ENCODE results near the gene HMGN5.
A peak's percentile ranks its signal among the peaks of the same experiment; 100 is the strongest.

HMGN5 gene

GRCh38 chrX:81201671-81202455 is at the start of gene HMGN5, which contains the start of gene SH3BGRL:
HMGN5 (minus strand) TSS chrX:81201913; CDS start chrX:81121549, 80,364 bp downstream.
SH3BGRL (plus strand) TSS chrX:81202102; CDS start chrX:81202201, 99 bp downstream.
- intact Hi-C loops (cut with DNase I): loop anchor here (10.0 kb wide), 2 partner anchors 53 to 173 kb away; no protein-coding TSS in a partner anchor
- DNase-seq: peak; percentile 47 to 88 (median 74)

GRCh38 chrX:81241753-81242152 is 40.0 kb upstream of the HMGN5 start:
- intact Hi-C loops (cut with DNase I): no loop called here
- DNase-seq: no peak

GRCh38 chrX:81240701-81241331 is 39.1 kb upstream of the HMGN5 start:
- intact Hi-C loops (cut with DNase I): no loop called here
- no peak for DNase-seq

GRCh38 chrX:81238166-81238565 is 36.5 kb upstream of the HMGN5 start:
- intact Hi-C loops (cut with DNase I): no loop called here
- DNase-seq: no peak

- no peak for DNase-seq
- intact Hi-C loops (cut with DNase I): no loop called here
These were observed 35.8 kb upstream of the HMGN5 start for GRCh38 chrX:81237516-81237915.

- intact Hi-C loops (cut with DNase I): no loop called here
- DNase-seq: no peak
These were observed 30.5 kb upstream of the HMGN5 start for GRCh38 chrX:81232218-81232617.

- intact Hi-C loops (cut with DNase I): no loop called here
- DNase-seq: no peak
These were observed 29.8 kb upstream of the HMGN5 start for GRCh38 chrX:81231476-81231875.

GRCh38 chrX:81229901-81230300 is 28.2 kb upstream of the HMGN5 start:
- no peak for DNase-seq
- intact Hi-C loops (cut with DNase I): no loop called here

- intact Hi-C loops (cut with DNase I): no loop called here
- no peak for DNase-seq
These were observed 27.5 kb upstream of the HMGN5 start for GRCh38 chrX:81229229-81229628.

GRCh38 chrX:81215685-81216084 is 14.0 kb upstream of the HMGN5 start:
- no peak for DNase-seq
- intact Hi-C loops (cut with DNase I): no loop called here

GRCh38 chrX:81208916-81209315 is 7.2 kb upstream of the HMGN5 start:
- intact Hi-C loops (cut with DNase I): loop anchor here (10.0 kb wide), 2 partner anchors 46 to 166 kb away; no protein-coding TSS in a partner anchor
- no peak for DNase-seq

- intact Hi-C loops (cut with DNase I): loop anchor here (10.0 kb wide), 2 partner anchors 48 to 168 kb away; no protein-coding TSS in a partner anchor
- no peak for DNase-seq
These were observed 4.8 kb upstream of the HMGN5 start for GRCh38 chrX:81206476-81206875.

GRCh38 chrX:81205551-81205950 is 3.8 kb upstream of the HMGN5 start:
- intact Hi-C loops (cut with DNase I): loop anchor here (10.0 kb wide), 2 partner anchors 49 to 169 kb away; no protein-coding TSS in a partner anchor
- DNase-seq: no peak

- no peak for DNase-seq
- intact Hi-C loops (cut with DNase I): loop anchor here (10.0 kb wide), 2 partner anchors 52 to 172 kb away; no protein-coding TSS in a partner anchor
These were observed 1.2 kb upstream of the HMGN5 start for GRCh38 chrX:81202943-81203342.

GRCh38 chrX:81202456-81202819 is 725 bp upstream of the HMGN5 start:
- DNase-seq: no peak
- intact Hi-C loops (cut with DNase I): loop anchor here (10.0 kb wide), 2 partner anchors 52 to 172 kb away; no protein-coding TSS in a partner anchor

GRCh38 chrX:81201071-81201470 is 642 bp downstream of the HMGN5 start:
- DNase-seq: no peak
- intact Hi-C loops (cut with DNase I): loop anchor here (10.0 kb wide), 2 partner anchors 54 to 174 kb away; no protein-coding TSS in a partner anchor

- peak in 35 of 42 donors; percentile 7 to 82 (median 49) for DNase-seq
- intact Hi-C loops (cut with DNase I): no loop called here
These were observed 6.0 kb downstream of the HMGN5 start for GRCh38 chrX:81195712-81196111.

- no peak for DNase-seq
- intact Hi-C loops (cut with DNase I): no loop called here
These were observed 6.5 kb downstream of the HMGN5 start for GRCh38 chrX:81195259-81195658.

- no peak for DNase-seq
- intact Hi-C loops (cut with DNase I): no loop called here
These were observed 27.4 kb downstream of the HMGN5 start for GRCh38 chrX:81174286-81174685.

- no peak for DNase-seq
- intact Hi-C loops (cut with DNase I): no loop called here
These were observed 33.3 kb downstream of the HMGN5 start for GRCh38 chrX:81168391-81168790.

Measured in head of caudate nucleus (tissue), 42 donors.